ENCODE measurements around the gene TAS2R41. TPM values are rescaled to one million over a fixed set of nuclear protein-coding genes. Genes with fewer than 3 reads are reported as not detected.
A peak's percentile ranks its signal among the peaks of the same experiment; 100 is the strongest.

Gene TAS2R41
- polyA plus RNA-seq, 1 donor (not counting 4 experiments of a cell fraction or from before 2014, with no cell fraction given), result not detected

GRCh38 chr7:143492043-143492471 lies 14.4 kb downstream of the TAS2R41 start:
- dilution Hi-C loops (cut with MboI; ENCODE audit: extremely low pct_ligation_motif_present, low sequenced_read_pairs), result no loop called here
- H2AFZ ChIP-seq (ENCODE audit: control insufficient read depth, low read length), result no peak overlapping the region
- no peak overlapping the region for H3K4me3 ChIP-seq (ENCODE audit: control insufficient read depth in 2 of 3, extremely low read depth in 1 of 3, insufficient read depth in 2 of 3, low read depth in 1 of 3, low read length in 3 of 3)
- FAIRE-seq, result no peak
- no peaks in the 10 kb centered on the region for H3K9me3 ChIP-seq (ENCODE audit: control insufficient read depth, low read depth, low read length)
- no peaks in the 10 kb centered on the region for H3K36me3 ChIP-seq (ENCODE audit: control insufficient read depth in 2 of 2, extremely low read depth in 1 of 2, insufficient read depth in 2 of 2, low read length in 2 of 2)
- no peaks in the 10 kb centered on the region for H3K79me2 ChIP-seq (ENCODE audit: control insufficient read depth, insufficient read depth, low read length)
- H3K4me1 ChIP-seq (ENCODE audit: control insufficient read depth, extremely low read depth, insufficient read depth, low read length), result peaks cover 10% of the 10 kb centered on the region
- no peak for DNase-seq (ENCODE audit: low read depth, low spot score)
- no peak overlapping the region for H3K9ac ChIP-seq (ENCODE audit: control insufficient read depth, extremely low read depth, insufficient read depth, low read length)
- no peaks in the 10 kb centered on the region for H4K20me1 ChIP-seq (ENCODE audit: control insufficient read depth, extremely low read depth, insufficient read depth, low read length)
- no peaks in the 10 kb centered on the region for H3K27me3 ChIP-seq (ENCODE audit: control insufficient read depth, extremely low read depth, insufficient read depth, low read length)
- no peaks in the 10 kb centered on the region for H3K9me1 ChIP-seq (ENCODE audit: control insufficient read depth, extremely low read depth, insufficient read depth, low read length)
- no peak overlapping the region for H3K4me2 ChIP-seq (ENCODE audit: control insufficient read depth, extremely low read depth, insufficient read depth, low read depth, low read length)
- no peak for TF ChIP-seq EZH2 (IDR thresholded peaks at IDR 0.05; ENCODE audit: low read length)
- no peak for TF ChIP-seq CTCF (optimal IDR thresholded peaks at IDR 0.05 in 1 of 3, IDR thresholded peaks at IDR 0.05 in 1 of 3, conservative IDR thresholded peaks at IDR 0.05 in 1 of 3; ENCODE audit: extremely low read depth in 1 of 3, insufficient read depth in 2 of 3, low read length in 3 of 3)
- no peak overlapping the region for H3K27ac ChIP-seq (ENCODE audit: control insufficient read depth, insufficient read depth, low read length)

DNA sequence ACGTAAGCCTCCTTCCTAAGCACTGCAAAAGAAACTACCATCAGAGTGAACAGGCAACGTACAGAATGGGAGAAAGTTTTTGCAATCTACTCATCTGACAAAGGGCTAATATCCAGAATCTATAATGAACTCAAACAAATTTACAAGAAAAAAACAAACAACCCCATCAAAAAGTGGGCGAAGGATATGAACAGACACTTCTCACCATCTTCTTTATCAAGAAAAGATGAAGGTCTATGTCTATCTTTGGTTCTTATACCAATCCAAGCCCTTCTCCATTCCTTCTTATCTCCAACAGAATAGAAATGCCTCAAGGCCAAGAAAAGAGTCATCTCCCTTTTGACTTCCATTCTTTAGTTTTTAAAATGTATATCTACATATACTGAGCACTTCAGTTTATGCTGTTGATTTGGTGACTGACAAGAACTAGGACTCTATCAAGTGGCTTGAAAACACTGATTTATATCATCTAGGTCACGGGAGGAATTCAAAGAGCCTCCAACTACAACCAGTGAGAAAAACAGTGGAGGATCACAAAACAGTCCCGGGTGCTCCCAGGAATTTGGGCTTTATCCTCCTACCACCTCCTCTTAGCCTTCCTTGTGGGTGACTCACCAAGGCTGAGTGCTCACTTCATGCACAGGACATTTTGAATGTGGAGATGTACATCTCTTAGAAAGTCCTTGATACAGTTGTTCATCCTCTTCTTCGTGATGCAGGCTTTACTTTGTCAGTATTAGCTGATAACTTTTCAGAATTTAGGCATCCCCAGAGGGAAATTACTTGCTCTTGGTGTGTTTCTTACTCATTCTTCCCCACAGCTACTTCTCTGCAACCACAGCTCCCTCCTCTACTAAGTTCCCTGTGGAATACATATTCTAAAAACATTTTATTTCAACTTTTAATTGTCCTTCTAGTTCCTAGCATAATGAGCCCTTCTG lies 15.4 kb downstream of the TAS2R41 start:
- Histone ChIP-seq H3K79me2 (ENCODE audit: control insufficient read depth, insufficient read depth, low read length) (no peaks in the 10 kb centered on the region), H3K9me3 (ENCODE audit: control insufficient read depth, low read depth, low read length) (no peaks in the 10 kb centered on the region), H2AFZ (ENCODE audit: control insufficient read depth, low read length) (no peak overlapping the region), H3K36me3 (ENCODE audit: control insufficient read depth in 2 of 2, extremely low read depth in 1 of 2, insufficient read depth in 2 of 2, low read length in 2 of 2) (no peaks in the 10 kb centered on the region), H3K4me3 (ENCODE audit: control insufficient read depth in 2 of 3, extremely low read depth in 1 of 3, insufficient read depth in 2 of 3, low read depth in 1 of 3, low read length in 3 of 3) (no peak overlapping the region), H3K27me3 (ENCODE audit: control insufficient read depth, extremely low read depth, insufficient read depth, low read length) (no peaks in the 10 kb centered on the region), H3K9me1 (ENCODE audit: control insufficient read depth, extremely low read depth, insufficient read depth, low read length) (no peaks in the 10 kb centered on the region), H3K27ac (ENCODE audit: control insufficient read depth, insufficient read depth, low read length) (no peak overlapping the region), H3K4me2 (ENCODE audit: control insufficient read depth, extremely low read depth, insufficient read depth, low read depth, low read length) (no peak overlapping the region), H3K4me1 (ENCODE audit: control insufficient read depth, extremely low read depth, insufficient read depth, low read length) (peaks cover 10% of the 10 kb centered on the region), H3K9ac (ENCODE audit: control insufficient read depth, extremely low read depth, insufficient read depth, low read length) (no peak overlapping the region), H4K20me1 (ENCODE audit: control insufficient read depth, extremely low read depth, insufficient read depth, low read length) (no peaks in the 10 kb centered on the region)
- DNase-seq (ENCODE audit: low read depth, low spot score) (no peak), FAIRE-seq (peak; percentile 17)
- dilution Hi-C loops (cut with MboI; ENCODE audit: extremely low pct_ligation_motif_present, low sequenced_read_pairs), result no loop called here
- no peak for TF ChIP-seq EZH2 (IDR thresholded peaks at IDR 0.05; ENCODE audit: low read length)
- TF ChIP-seq CTCF (optimal IDR thresholded peaks at IDR 0.05 in 1 of 3, IDR thresholded peaks at IDR 0.05 in 1 of 3, conservative IDR thresholded peaks at IDR 0.05 in 1 of 3; ENCODE audit: extremely low read depth in 1 of 3, insufficient read depth in 2 of 3, low read length in 3 of 3), result no peak
